Fibroblast of mammary gland (primary cell): ENCODE measurements around the gene PLCB4.

ENCODE experiments used
- DNase-seq: peaks from one replicate; pipeline ENCODE4 v3.0.0-alpha.2; 2010; ENCODE audit warnings: low read depth
- H3K4me3 ChIP-seq: 2 replicates; pipeline ENCODE4 v1.5.1; 2011; ENCODE audit warnings: low read depth, mild to moderate bottlenecking, low read length, moderate library complexity; ENCODE audit not compliant: control insufficient read depth
- TF ChIP-seq, protein P1 (sequence below): conservative IDR thresholded peaks from 2 replicates; pipeline ENCODE4 v1.5.1; 2011; ENCODE audit warnings: low read depth, low read length, inconsistent platforms; ENCODE audit not compliant: control insufficient read depth, insufficient read depth

PLCB4 gene

DNA sequence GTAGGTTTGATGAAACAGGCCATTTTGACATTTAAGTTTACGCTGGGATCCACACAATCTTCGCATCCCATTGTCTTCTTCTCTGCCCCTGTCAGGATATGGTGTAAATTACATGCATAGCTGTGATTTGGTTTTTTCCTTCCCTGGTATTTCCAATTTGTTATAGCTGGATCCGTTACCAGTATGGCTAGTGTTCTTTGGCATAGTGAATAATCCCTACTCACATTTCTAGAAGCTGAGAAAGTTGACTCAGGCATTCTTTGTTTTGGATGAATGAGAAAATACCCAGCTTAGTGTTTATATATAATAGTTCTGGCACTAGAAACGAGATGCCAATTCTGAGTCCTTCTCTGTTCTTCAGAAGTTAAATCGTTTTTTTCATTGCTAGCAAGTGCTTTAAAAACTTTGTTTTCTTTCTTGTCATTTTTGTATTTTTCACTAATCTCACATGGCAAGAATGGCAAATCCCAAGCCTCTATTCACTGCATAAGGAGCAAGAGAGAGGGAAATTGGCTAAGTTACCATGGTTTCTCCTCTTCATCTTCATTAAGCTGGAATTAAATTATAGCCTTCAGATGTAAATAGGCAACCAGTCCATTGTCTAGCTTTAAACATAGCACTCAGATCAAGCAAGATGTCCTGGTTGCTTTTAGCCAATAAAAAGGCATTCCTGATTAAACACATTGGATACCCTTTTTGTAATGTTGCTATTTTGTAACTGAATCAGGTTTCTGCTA, 353.6 kb downstream of the PLCB4 start:
- TF ChIP-seq, protein P1, sequence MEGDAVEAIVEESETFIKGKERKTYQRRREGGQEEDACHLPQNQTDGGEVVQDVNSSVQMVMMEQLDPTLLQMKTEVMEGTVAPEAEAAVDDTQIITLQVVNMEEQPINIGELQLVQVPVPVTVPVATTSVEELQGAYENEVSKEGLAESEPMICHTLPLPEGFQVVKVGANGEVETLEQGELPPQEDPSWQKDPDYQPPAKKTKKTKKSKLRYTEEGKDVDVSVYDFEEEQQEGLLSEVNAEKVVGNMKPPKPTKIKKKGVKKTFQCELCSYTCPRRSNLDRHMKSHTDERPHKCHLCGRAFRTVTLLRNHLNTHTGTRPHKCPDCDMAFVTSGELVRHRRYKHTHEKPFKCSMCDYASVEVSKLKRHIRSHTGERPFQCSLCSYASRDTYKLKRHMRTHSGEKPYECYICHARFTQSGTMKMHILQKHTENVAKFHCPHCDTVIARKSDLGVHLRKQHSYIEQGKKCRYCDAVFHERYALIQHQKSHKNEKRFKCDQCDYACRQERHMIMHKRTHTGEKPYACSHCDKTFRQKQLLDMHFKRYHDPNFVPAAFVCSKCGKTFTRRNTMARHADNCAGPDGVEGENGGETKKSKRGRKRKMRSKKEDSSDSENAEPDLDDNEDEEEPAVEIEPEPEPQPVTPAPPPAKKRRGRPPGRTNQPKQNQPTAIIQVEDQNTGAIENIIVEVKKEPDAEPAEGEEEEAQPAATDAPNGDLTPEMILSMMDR, result no peak
- DNase-seq, result no peak
- no peak overlapping the region for H3K4me3 ChIP-seq

DNA sequence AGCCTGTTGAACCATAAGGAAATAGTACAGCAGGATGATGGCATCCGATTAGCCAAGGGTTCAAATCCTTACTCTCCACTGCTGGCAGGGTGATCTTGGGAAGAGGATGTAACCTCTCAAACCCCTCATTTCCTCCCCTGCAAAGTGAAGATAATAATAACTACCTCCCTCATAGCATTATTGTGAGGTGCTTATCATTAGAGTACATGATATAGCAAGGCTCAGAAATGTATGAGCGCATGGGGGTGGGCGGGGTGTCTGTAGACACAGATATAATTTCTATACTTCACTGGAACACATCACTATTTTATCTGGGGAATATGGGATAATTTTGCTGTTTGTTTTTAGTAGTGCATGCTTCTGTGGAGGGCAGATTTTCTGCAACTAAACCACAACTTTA, 355.7 kb downstream of the PLCB4 start:
- no peak for DNase-seq
- no peak overlapping the region for H3K4me3 ChIP-seq
- TF ChIP-seq, protein P1, result no peak

DNA sequence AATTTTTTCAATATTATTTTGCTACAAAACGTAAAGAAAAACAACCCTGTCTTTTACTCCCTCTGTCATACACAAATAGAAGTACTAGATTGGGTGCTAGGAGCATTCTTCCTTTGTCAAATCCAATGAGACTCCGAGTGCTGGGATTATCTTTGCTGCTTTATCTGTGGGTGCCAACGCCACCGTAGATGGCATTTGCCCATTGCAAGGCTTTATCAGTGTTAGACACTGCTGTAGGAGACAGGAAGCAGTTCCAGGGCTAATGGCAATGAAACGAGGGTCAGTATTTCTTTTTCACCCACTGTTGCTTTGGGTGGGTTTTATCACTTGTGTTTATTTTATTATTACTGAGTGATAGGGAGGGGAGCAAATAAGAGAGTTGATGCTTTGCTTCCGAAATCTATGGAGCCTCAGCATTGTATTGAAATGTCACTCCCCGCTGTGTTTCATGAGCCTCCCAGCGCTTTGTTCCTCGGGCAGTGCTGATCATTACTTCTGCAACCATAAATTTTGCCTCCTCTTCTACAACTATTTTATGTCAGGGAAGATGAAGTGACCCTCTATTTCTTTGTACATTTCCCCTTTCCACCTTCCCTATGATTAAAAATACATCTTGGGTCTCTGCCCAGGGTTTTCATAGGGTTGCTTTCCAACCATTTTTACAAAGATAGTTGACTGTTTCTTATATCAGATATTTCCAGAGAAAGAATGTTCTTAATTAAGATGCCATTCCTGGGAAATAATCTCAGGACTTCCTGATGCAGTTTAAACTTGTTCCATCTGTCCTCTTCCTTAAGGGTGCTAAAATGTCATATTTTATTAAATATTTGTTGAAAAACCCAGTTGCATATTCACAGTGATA, 358.8 kb downstream of the PLCB4 start:
- TF ChIP-seq, protein P1, result no peak
- DNase-seq, result no peak
- no peak overlapping the region for H3K4me3 ChIP-seq

DNA sequence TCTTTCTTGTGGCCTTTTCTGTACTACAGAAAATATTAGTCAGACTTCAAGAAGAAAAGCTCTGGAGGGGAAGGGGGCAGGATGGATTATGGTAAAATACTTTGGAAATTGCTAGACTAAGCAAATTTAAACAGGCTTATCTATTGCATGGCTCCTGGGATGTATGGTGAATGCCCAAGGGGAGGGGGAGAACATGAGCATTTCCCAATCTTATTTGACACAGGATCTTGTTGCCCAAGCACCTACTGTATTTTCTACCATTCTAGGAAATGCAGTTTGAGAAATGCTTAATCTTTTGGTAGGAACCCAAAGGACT, 359.4 kb downstream of the PLCB4 start:
- TF ChIP-seq, protein P1, result no peak

DNA sequence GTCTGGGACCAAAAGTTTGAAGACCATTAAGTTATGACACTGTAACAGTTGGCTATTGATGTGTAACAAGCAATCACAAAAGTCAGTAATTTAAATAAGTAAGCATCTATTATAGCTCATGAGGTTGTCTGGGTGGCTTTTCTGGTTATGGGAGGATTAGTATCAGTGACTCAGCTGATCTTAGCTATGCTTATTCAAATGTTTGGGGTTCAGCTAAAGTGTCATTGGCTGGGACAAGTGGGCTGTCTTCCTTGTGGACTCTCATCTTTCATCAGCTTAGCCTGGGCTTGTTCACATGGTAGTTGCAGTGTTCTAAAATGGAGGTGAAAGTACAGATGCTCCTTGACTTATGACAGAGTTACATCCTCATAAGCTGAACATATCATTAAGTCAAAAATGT, 370.9 kb downstream of the PLCB4 start:
- DNase-seq, result no peak
- TF ChIP-seq, protein P1, result no peak
- no peak overlapping the region for H3K4me3 ChIP-seq

More for the DNA sequence above, 359.4 kb downstream of the PLCB4 start:
- DNase-seq, result no peak
- H3K4me3 ChIP-seq, result no peak overlapping the region

DNA sequence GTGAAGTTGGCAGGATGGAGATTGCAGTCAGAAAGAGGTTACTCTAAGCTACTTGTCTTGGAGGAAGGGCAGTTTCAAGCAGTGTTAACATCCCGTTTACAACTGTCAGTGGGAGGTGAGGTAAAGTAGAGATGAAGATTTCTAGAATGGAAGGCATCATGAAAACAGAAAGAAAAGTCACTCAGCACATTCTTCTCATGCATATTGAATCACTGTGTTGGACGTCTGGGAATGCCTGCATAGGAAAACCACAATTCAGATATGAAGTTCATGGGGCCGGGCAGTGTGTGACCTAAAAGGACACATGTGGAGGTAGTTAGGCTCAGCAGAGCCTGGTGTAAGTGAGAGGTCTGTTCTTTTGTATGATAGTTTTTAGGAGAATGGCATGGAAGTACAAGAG, 372.0 kb downstream of the PLCB4 start:
- DNase-seq, result no peak
- TF ChIP-seq, protein P1, result no peak
- no peak overlapping the region for H3K4me3 ChIP-seq

DNA sequence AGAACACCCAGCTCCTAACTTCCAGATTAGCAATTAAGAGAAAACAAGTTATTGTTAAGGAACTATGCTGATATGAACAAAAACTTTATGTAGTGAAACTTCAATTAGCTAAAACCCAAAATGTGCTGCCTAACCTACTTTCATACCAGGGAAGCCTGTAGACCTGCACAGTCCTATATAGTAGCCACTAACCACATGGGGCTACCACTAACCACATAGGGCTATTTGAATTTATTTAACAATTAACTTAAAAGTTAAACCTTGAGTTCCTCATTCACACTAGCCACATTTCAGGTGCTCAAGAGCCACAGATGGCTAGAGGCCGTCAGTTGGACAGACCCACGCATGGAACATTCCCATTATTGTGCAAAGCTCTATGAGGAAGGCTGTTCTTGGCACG, 373.1 kb downstream of the PLCB4 start:
- H3K4me3 ChIP-seq, result no peak overlapping the region
- TF ChIP-seq, protein P1, result no peak
- no peak for DNase-seq
